Fibroblast of villous mesenchyme (primary cell): ENCODE measurements around the gene MT1F. TPM values are rescaled to one million over a fixed set of nuclear protein-coding genes. Genes with fewer than 3 reads are reported as not detected.

Experiments used
- DNase-seq: peaks from one replicate; pipeline ENCODE4 v3.0.0-alpha.2; 2010; ENCODE audit warnings: low read depth
- H3K4me3 ChIP-seq: 2 replicates; pipeline ENCODE4 v1.5.1; 2011; ENCODE audit warnings: low read depth, mild to moderate bottlenecking, low read length
- CTCF ChIP-seq: IDR thresholded peaks from 2 replicates; pipeline ENCODE4 v1.5.1; 2012; ENCODE audit warnings: low read depth, mild to moderate bottlenecking, low read length; ENCODE audit not compliant: insufficient read depth
- total RNA-seq: library from RNA; depleted of rRNA; stranded (reverse); fragments of >200 nt; gene quantifications from 2 replicates; pipeline ENCODE4 v1.2.3, GENCODE V29; 2012

Gene MT1F
- total RNA-seq, 1 donor: not detected

GRCh38 chr16:56632156-56632847 is 25.5 kb upstream of the MT1F start, which contains the start of gene MT1M:
TSS of gene MT1M (plus strand) at chr16:56632659. CDS start at chr16:56632732, 73 bp downstream.
- peak within 1 kb of the TSS; percentile 46 for H3K4me3 ChIP-seq
- no peak for TF ChIP-seq CTCF
- DNase-seq: no peak

GRCh38 chr16:56632848-56633365 is 24.9 kb upstream of the MT1F start:
- H3K4me3 ChIP-seq: peak overlapping the region; percentile 46
- DNase-seq: no peak
- no peak for TF ChIP-seq CTCF

GRCh38 chr16:56633535-56633934 is 24.2 kb upstream of the MT1F start:
- H3K4me3 ChIP-seq: no peak overlapping the region
- no peak for TF ChIP-seq CTCF

GRCh38 chr16:56634715-56635440 is 22.9 kb upstream of the MT1F start:
- no peak for DNase-seq
- H3K4me3 ChIP-seq: peak overlapping the region; percentile 32
- TF ChIP-seq CTCF: no peak

More at GRCh38 chr16:56633535-56633934, 24.2 kb upstream of the MT1F start:
- DNase-seq: no peak

- H3K4me3 ChIP-seq: peak overlapping the region; percentile 32
- DNase-seq: no peak
- TF ChIP-seq CTCF: no peak
Observed at GRCh38 chr16:56635441-56635967, 22.3 kb upstream of the MT1F start.

- H3K4me3 ChIP-seq: no peak overlapping the region
- no peak for DNase-seq
- no peak for TF ChIP-seq CTCF
Observed at GRCh38 chr16:56636616-56637413, 20.9 kb upstream of the MT1F start.
